Right lobe of liver (tissue), 4 donors: ENCODE results near the gene C9orf72.

Experiments
- POLR2A ChIP-seq: fragments of 450-650 bp; IDR thresholded peaks from one replicate; pipeline ENCODE4 v1.6.1; 2017; ENCODE audit warnings: antibody characterized with exemption, mild to moderate bottlenecking
- TF ChIP-seq, protein P1 (sequence below), 4 donors: fragments of 200-600 bp in 3 of 4; fragments of 450-650 bp in 1 of 4; IDR thresholded peaks; one replicate each; pipeline versions ENCODE4 v1.5.1 to v1.8.0; 2016 to 2022; ENCODE audit warnings: antibody characterized with exemption in 4 of 4, mild to moderate bottlenecking in 2 of 4
- donor health status: DM: no; HTN: no; CAD: no.
- donor health status: DM: no; HTN: no; CAD: no.
- donor health status: DM: no; HTN: yes; CAD: no.

- TF ChIP-seq, protein P1, sequence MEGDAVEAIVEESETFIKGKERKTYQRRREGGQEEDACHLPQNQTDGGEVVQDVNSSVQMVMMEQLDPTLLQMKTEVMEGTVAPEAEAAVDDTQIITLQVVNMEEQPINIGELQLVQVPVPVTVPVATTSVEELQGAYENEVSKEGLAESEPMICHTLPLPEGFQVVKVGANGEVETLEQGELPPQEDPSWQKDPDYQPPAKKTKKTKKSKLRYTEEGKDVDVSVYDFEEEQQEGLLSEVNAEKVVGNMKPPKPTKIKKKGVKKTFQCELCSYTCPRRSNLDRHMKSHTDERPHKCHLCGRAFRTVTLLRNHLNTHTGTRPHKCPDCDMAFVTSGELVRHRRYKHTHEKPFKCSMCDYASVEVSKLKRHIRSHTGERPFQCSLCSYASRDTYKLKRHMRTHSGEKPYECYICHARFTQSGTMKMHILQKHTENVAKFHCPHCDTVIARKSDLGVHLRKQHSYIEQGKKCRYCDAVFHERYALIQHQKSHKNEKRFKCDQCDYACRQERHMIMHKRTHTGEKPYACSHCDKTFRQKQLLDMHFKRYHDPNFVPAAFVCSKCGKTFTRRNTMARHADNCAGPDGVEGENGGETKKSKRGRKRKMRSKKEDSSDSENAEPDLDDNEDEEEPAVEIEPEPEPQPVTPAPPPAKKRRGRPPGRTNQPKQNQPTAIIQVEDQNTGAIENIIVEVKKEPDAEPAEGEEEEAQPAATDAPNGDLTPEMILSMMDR (IDR thresholded peaks at IDR 0.05) = no peak
- TF ChIP-seq POLR2A = no peak
Measured at GRCh38 chr9:27506981-27507380, 66.3 kb downstream of the C9orf72 start.
